ENCODE data around the gene STARD13.

Gene STARD13

GRCh38 chr13:33228648-33229445 lies 56.7 kb downstream of the STARD13 start:
- no peak for DNase-seq (ENCODE audit: low read depth)

DNA sequence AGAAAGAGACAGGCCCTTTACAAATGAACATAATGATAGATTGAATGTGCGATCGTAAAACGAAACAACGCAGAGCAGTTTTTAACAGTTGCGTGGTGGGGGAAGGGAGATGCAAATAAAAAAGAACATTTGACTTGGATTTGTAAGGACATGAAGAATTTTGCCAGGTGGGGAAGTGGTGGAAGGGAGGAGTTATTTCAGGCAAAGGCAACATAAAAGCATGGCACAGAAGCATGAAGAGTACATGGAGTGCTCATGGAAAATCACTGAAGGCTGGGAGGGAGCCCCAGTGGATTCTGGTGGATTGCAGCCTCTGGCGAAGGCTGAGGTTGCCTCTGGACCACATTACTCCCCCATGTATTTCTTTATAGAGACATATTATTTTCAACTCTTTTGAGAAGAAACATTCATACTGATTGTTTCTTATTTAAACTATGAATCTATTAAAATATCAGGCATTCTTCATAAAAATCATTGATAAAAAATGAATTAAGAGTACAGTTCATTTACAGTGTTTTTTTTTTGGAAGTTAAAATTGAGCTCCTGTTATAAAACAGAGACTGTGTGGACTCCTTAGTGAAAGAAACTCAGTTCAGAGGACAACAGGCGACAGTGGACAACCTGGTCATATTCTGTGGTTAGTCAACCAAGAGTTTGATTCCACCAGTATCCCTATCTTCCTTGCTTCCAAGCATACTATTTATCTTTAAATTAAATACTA lies 57.5 kb downstream of the STARD13 start:
- no peak for DNase-seq (ENCODE audit: low read depth)

GRCh38 chr13:33224686-33225085 lies 60.9 kb downstream of the STARD13 start:
- no peak for DNase-seq (ENCODE audit: low read depth)

- DNase-seq (ENCODE audit: low read depth): no peak
Observed at GRCh38 chr13:33224191-33224590, 61.4 kb downstream of the STARD13 start.

DNA sequence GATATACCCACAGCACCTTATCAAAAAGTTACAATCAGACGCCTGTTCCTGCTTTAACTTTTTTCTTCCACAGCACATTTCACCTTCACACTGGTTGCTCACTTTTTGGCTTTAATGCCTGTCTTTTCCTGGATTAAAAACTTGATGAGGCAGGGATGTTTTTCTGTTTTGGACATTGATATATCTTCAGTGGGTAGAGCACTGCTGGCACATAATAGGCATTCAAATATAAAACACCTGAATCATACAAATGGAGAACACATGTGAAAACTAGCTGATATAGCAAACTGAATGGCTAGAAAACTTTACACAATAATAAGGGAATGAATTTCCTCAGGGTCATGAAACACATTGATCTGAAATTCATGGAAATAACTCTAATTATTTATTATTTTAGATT lies 65.6 kb downstream of the STARD13 start:
- no peak for DNase-seq (ENCODE audit: low read depth)

GRCh38 chr13:33218426-33218825 lies 67.1 kb downstream of the STARD13 start:
- DNase-seq (ENCODE audit: low read depth): no peak

- no peak for DNase-seq (ENCODE audit: low read depth)
Observed at GRCh38 chr13:33218020-33218419, 67.5 kb downstream of the STARD13 start.

DNA sequence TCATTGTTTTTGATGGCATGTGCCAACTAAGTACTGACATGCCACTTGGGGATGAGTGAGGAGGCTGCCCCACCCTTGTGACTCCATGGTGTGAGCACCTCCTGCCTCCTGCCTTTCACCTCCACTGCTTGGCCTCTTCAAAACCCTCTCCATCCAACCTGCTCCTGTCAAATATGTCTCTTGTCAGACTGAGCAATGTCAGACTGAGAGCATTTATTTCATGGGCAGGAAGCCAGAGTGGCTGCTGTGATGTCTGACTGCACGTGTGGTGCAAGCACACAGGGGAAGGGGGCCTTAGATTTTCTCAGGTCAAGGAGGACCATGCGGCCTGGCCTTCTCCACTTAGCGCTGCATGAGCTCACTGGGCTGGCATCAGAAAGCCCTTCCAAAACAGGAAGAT lies 68.3 kb downstream of the STARD13 start:
- no peak for DNase-seq (ENCODE audit: low read depth)

- no peak for DNase-seq (ENCODE audit: low read depth)
Observed at GRCh38 chr13:33213797-33214196, 71.8 kb downstream of the STARD13 start.

DNA sequence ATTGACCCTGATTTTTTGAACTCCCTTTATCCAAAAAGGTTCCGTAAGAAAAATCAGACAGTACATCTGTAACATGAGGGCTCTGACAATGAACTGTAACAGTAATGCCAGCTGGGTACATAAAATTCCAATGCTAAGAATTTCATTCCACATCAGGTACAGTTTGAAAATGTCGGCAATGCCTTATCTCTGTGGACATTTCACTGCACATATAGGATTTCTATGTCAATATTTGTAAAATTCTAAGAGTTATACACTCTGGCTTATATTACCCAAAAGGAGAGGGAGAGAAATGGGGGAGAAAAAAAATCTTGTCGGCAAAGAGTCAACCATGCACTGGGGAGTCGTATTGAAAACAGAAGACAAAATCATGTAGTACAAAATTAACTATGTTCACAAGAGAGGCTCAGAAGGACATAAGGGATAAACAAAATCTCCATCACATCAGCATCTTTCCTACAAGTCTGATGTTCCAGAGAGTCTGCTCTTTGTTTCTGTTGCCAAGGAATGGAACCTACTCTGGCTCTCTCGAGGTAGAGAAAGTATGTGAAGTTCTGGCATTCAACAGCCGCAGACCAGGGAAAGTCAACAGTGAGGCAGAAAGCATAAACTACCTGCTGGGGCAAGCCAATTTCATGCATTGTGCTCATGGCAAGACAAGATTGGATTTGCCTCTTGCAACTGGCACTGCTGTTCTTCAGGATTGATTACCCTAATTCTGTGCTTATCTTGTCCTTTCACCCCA lies 72.4 kb downstream of the STARD13 start:
- no peak for DNase-seq (ENCODE audit: low read depth)

DNA sequence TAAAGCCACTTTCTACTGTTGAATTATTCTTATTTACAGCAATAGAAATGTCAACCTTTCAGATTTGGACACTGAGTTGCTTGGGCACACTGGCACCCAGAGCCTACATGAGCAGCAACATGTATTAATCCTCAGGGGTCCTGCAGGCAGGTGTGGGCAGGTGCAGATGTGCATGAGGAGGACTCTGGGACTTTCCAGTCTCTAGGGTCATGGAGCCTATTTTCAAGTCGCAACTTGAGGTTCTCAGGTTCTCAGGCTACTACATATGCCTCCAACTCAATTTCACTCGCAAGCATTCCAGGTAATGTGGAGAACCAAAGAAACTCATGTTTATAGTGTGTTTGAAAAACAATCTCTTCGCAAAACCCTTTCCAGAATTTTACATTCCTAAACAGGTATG lies 73.2 kb downstream of the STARD13 start:
- DNase-seq (ENCODE audit: low read depth): no peak

DNA sequence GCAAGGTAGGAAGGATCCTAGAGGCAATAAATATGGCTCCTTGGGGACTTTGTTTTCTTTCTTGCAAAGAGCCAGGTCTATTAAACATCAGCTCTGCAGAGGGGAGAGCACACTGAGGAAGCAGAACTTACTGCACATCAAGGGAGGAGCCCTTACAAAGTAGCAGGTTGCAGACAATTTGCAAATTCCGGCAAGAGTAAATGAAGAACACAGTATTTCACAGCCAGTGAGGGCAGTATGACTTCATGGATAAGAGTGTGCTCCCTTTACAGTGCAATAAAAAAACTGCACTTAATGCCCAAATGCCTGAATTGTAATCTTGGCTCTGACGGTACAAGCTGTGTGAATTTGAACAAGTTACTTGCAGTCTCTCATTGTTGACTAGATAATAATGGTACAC lies 75.5 kb downstream of the STARD13 start:
- no peak for DNase-seq (ENCODE audit: low read depth)

GRCh38 chr13:33208290-33209220 lies 77.0 kb downstream of the STARD13 start:
- no peak for DNase-seq (ENCODE audit: low read depth)

GRCh38 chr13:33207615-33207961 lies 78.0 kb downstream of the STARD13 start:
- DNase-seq (ENCODE audit: low read depth): peak; percentile 55

DNA sequence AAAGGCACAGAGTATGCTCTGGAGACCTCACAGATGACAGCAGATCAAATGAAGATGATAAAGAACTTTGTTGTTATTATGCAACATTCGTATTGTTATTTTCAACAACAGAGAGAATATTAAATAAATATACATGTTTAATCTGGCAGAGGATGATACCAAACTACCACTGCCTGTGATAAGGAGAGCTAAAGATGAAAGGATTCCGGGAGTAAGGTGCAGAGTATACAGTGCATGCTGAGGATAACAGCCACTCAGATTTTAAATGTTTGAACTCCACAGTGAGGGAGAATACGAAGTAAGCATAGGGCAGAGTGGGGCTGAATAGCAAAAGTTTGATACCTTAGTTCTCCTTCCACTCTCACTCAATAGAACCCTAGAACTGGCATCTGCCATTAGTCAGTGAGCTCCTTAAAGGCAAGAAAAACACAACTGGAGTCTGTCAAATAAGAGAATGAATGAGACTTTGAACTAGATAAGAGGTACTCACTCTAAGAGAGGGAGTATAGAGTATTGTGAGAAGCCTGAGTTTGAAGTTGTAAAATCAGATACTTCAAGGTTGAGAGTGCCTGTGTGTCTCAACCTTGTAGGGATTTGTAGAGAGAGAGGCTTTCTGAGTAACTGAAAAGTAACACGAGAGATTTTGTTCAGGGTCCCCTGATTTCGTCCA lies 78.5 kb downstream of the STARD13 start:
- DNase-seq (ENCODE audit: low read depth): no peak

GRCh38 chr13:33206425-33206824 lies 79.1 kb downstream of the STARD13 start:
- DNase-seq (ENCODE audit: low read depth): no peak

GRCh38 chr13:33205804-33206221 lies 79.7 kb downstream of the STARD13 start:
- DNase-seq (ENCODE audit: low read depth): no peak

- DNase-seq (ENCODE audit: low read depth): no peak
Observed at GRCh38 chr13:33205224-33205623, 80.3 kb downstream of the STARD13 start.

- DNase-seq (ENCODE audit: low read depth): peak; percentile 96
Observed at GRCh38 chr13:33204130-33204927, 81.2 kb downstream of the STARD13 start.

- DNase-seq (ENCODE audit: low read depth): no peak
Observed at GRCh38 chr13:33202644-33203169, 82.8 kb downstream of the STARD13 start.

Measured in stromal cell of bone marrow (primary cell).